HCT116 (cell line): Measurements from ENCODE around the gene CRIP1. TPM values are rescaled to one million over a fixed set of nuclear protein-coding genes. Genes with fewer than 3 reads are reported as not detected.

Experiments
- ATAC-seq: fragments of 200-7000 bp; cut with Tn5 transposase; 2 replicates; pipeline ENCODE4 v1.9.1; 2020; ENCODE audit warnings: mild to moderate bottlenecking, moderate library complexity
- BruUV-seq: library from RNA; stranded (reverse); fragments of 400-500 nt; replicated peaks from 2 replicates; lab custom pipeline; 2021; lab: Mats Ljungman, UMichigan
- CTCF ChIA-PET: fragments of 300-600 bp; sonication (Branson Sonifier 250); formaldehyde crosslinking; loops from one replicate; lab custom pipeline; 2021; ENCODE audit warnings: antibody characterized with exemption; lab: Charles Lee
- POLR2A ChIA-PET: fragments of 300-600, 350-600 bp; sonication (Branson Sonifier 250); formaldehyde crosslinking; loops from one replicate; lab custom pipeline; 2021; ENCODE audit warnings: antibody characterized with exemption; lab: Charles Lee
- RAD21 ChIA-PET, 2 experiments: fragments of 300-600 bp; sonication (Branson Sonifier 250); formaldehyde crosslinking; loops; one replicate each; lab custom pipeline; 2023; ENCODE audit warnings: low total read pairs in 2 of 2; ENCODE audit not compliant: uncharacterized antibody in 2 of 2, unreplicated experiment in 2 of 2, low non-redundant PET in 1 of 2; lab: Charles Lee
- DNase-seq: peaks from one replicate; pipeline ENCODE4 v3.0.0-alpha.2; 2010; ENCODE audit warnings: low read depth, low spot score
- H2AFZ ChIP-seq: fragments of 200-600 bp; shearing (Covaris generic), sonication (generic); 2 replicates; pipeline ENCODE4 v1.6.1; 2017; ENCODE audit warnings: low read depth, mixed run types, mixed read lengths, antibody characterized with exemption, low read length; ENCODE audit not compliant: poor library complexity, severe bottlenecking
- H3K27ac ChIP-seq: 2 replicates; pipeline ENCODE4 v1.5.1; 2012; ENCODE audit warnings: low read depth, low read length
- H3K27me3 ChIP-seq: fragments of 200-600 bp; sonication (generic); 2 replicates; pipeline ENCODE4 v1.6.1; 2016; ENCODE audit warnings: mixed run types, low read length, mixed read lengths; ENCODE audit not compliant: insufficient read depth
- H3K36me3 ChIP-seq, 2 experiments: fragments of 200-500 bp in 1 of 2; fragments of 200-600 bp in 1 of 2; sonication (Bioruptor generic) in 1 of 2; sonication (generic) in 1 of 2; 2 replicates each; pipeline versions ENCODE4 v1.5.1 to v1.6.1; 2014 to 2016; ENCODE audit warnings: low read length in 2 of 2, inconsistent platforms in 1 of 2, mixed read lengths in 1 of 2, mixed run types in 1 of 2; ENCODE audit not compliant: insufficient read depth in 2 of 2, control insufficient read depth in 1 of 2
- H3K4me1 ChIP-seq, 2 experiments: fragments of 200-600 bp in 1 of 2; sonication (generic) in 1 of 2; 2 replicates each; pipeline versions ENCODE4 v1.5.1 to v1.6.1; 2012 to 2017; ENCODE audit warnings: low read length in 2 of 2, inconsistent platforms in 1 of 2, mild to moderate bottlenecking in 1 of 2, mixed read lengths in 1 of 2, mixed run types in 1 of 2, moderate library complexity in 1 of 2; ENCODE audit not compliant: insufficient read depth in 2 of 2, control insufficient read depth in 1 of 2
- H3K4me2 ChIP-seq: fragments of 200-600 bp; sonication (generic); 2 replicates; pipeline ENCODE4 v1.6.1; 2017; ENCODE audit warnings: mixed run types, low read length, mixed read lengths
- H3K4me3 ChIP-seq, 2 experiments: fragments of 200-600 bp in 1 of 2; sonication (generic) in 1 of 2; replicated peaks in 1 of 2; 2 replicates each; pipeline ENCODE4 v1.5.1; 2011 to 2016; ENCODE audit warnings: low read length in 2 of 2, control low read depth in 1 of 2, low read depth in 1 of 2, mild to moderate bottlenecking in 1 of 2, mixed read lengths in 1 of 2, mixed run types in 1 of 2
- H3K79me2 ChIP-seq: fragments of 200-600 bp; sonication (generic); 2 replicates; pipeline ENCODE4 v1.6.1; 2017; ENCODE audit warnings: mild to moderate bottlenecking, mixed run types, low read length, moderate library complexity, mixed read lengths; ENCODE audit not compliant: insufficient read depth
- H3K9ac ChIP-seq: fragments of 200-600 bp; sonication (generic); 2 replicates; pipeline ENCODE4 v1.6.1; 2016; ENCODE audit warnings: low read length, mixed read lengths
- H3K9me2 ChIP-seq: fragments of 200-600 bp; sonication (generic), shearing (Covaris generic); 2 replicates; pipeline ENCODE4 v1.6.1; 2017; ENCODE audit warnings: mixed run types, mild to moderate bottlenecking, moderate library complexity; ENCODE audit not compliant: insufficient read depth
- H3K9me3 ChIP-seq, 2 experiments: fragments of 200-500 bp in 1 of 2; fragments of 200-600 bp in 1 of 2; sonication (Bioruptor generic) in 1 of 2; sonication (generic) in 1 of 2; 2 replicates each; pipeline ENCODE4 v1.6.1; 2014 to 2017; ENCODE audit warnings: low read length in 2 of 2, mixed read lengths in 2 of 2, inconsistent platforms in 1 of 2, low read depth in 1 of 2, mild to moderate bottlenecking in 1 of 2, mixed run types in 1 of 2, moderate library complexity in 1 of 2; ENCODE audit not compliant: control insufficient read depth in 1 of 2, insufficient read depth in 1 of 2
- H4K20me1 ChIP-seq: fragments of 200-600 bp; sonication (generic), shearing (Covaris generic); 2 replicates; pipeline ENCODE4 v1.6.1; 2017; ENCODE audit warnings: mixed run types, mild to moderate bottlenecking, moderate library complexity; ENCODE audit not compliant: insufficient read depth
- ATF3 ChIP-seq: IDR thresholded peaks from 2 replicates; pipeline ENCODE4 v1.6.1; 2012
- EZH2 ChIP-seq: fragments of 200-600 bp; sonication (generic); IDR thresholded peaks from 2 replicates; pipeline ENCODE4 v1.6.1; 2017; ENCODE audit warnings: antibody characterized with exemption, mixed run types
- JUND ChIP-seq: IDR thresholded peaks from 2 replicates; pipeline ENCODE4 v1.6.1; 2012
- POLR2AphosphoS5 ChIP-seq: IDR thresholded peaks from 2 replicates; pipeline ENCODE4 v1.6.1; 2011; ENCODE audit warnings: mild to moderate bottlenecking, low read depth, low read length, moderate library complexity
- REST ChIP-seq: IDR thresholded peaks from 2 replicates; pipeline ENCODE4 v1.6.1; 2012; ENCODE audit warnings: low read depth
- SIN3A ChIP-seq: IDR thresholded peaks from 2 replicates; pipeline ENCODE4 v1.6.1; 2012; ENCODE audit warnings: low read depth
- SP1 ChIP-seq: IDR thresholded peaks from 2 replicates; pipeline ENCODE4 v1.6.1; 2012; ENCODE audit warnings: low read depth
- SRF ChIP-seq: IDR thresholded peaks from 2 replicates; pipeline ENCODE4 v1.6.1; 2012; ENCODE audit warnings: low read depth
- TCF7L2 ChIP-seq: IDR thresholded peaks from 2 replicates; pipeline ENCODE4 v1.7.0; 2011; ENCODE audit warnings: borderline replicate concordance, inconsistent platforms; ENCODE audit not compliant: insufficient read depth, insufficient read length; ENCODE audit errors: extremely low read depth
- YY1 ChIP-seq: IDR thresholded peaks from 2 replicates; pipeline ENCODE4 v1.6.1; 2011; ENCODE audit warnings: low read length, low read depth, moderate library complexity, mild to moderate bottlenecking; ENCODE audit not compliant: insufficient replicate concordance; ENCODE audit errors: extremely low read depth
- ZFX ChIP-seq: fragments of 450-650 bp; IDR thresholded peaks from 2 replicates; pipeline ENCODE4 v1.6.1; 2017
- intact Hi-C: fragments of 100-400 bp; cut with micrococcal nuclease; formaldehyde crosslinking; loops from 2 replicates; pipeline ENCODE4 v1.10.0; 2022
- total RNA-seq: library from RNA; stranded (reverse); gene quantifications from one replicate; pipeline ENCODE4 v1.2.1, GENCODE V29; 2021; ENCODE audit not compliant: unreplicated experiment

CRIP1 gene
- total RNA-seq, 1 experiment from 2014 or later = 260 TPM

GRCh38 chr14:105449276-105450122 lies 37.2 kb upstream of the CRIP1 start:
- Histone ChIP-seq H3K9me3 (no peaks in the 10 kb centered on the region), H3K4me1 (no peaks in the 10 kb centered on the region), H2AFZ (no peak overlapping the region), H3K36me3 (peaks cover 6 to 22% of the 10 kb centered on the region in 2 experiments; a peak in 3 of 4 replicates), H3K9me2 (no peaks in the 10 kb centered on the region), H3K4me3 (no peak overlapping the region), H4K20me1 (no peaks in the 10 kb centered on the region), H3K79me2 (peaks cover 20% of the 10 kb centered on the region; the same call in 1 of the 2 replicates), H3K27me3 (no peaks in the 10 kb centered on the region), H3K9ac (no peak overlapping the region), H3K4me2 (no peak overlapping the region), H3K27ac (no peak overlapping the region)
- no peak for TF ChIP-seq REST
- TF ChIP-seq SIN3A = no peak
- TF ChIP-seq ZFX = no peak
- TF ChIP-seq JUND = no peak
- no peak for TF ChIP-seq SP1
- TF ChIP-seq EZH2 = no peak
- no peak for TF ChIP-seq SRF
- no peak for TF ChIP-seq YY1
- no peak for TF ChIP-seq POLR2AphosphoS5
- TF ChIP-seq TCF7L2 = no peak
- TF ChIP-seq ATF3 = no peak
- BruUV-seq = no TSS peak
- no peak for ATAC-seq
- POLR2A ChIA-PET = no interaction called here
- RAD21 ChIA-PET = no interaction called here
- no peak for DNase-seq
- intact Hi-C loops = no loop called here
- CTCF ChIA-PET = no interaction called here
